Panc1 (cell line): Measurements from ENCODE around the gene MACROD2. TPM values are rescaled to one million over a fixed set of nuclear protein-coding genes. Genes with fewer than 3 reads are reported as not detected.

Experiments
- ATAC-seq: fragments of 200-7000 bp; cut with Tn5 transposase; 2 replicates; pipeline ENCODE4 v1.9.1; 2020; ENCODE audit warnings: mild to moderate bottlenecking, moderate library complexity
- BruUV-seq: library from RNA; stranded (reverse); fragments of 400-500 nt; replicated peaks from 2 replicates; lab custom pipeline; 2021; lab: Mats Ljungman, UMichigan
- CTCF ChIA-PET: fragments of 300-600 bp; sonication (Branson Sonifier 250); formaldehyde crosslinking; loops from one replicate; lab custom pipeline; 2022; ENCODE audit warnings: antibody characterized with exemption; lab: Charles Lee
- POLR2A ChIA-PET: fragments of 300-600 bp; sonication (Branson Sonifier 250); formaldehyde crosslinking; loops from one replicate; lab custom pipeline; 2022; ENCODE audit warnings: antibody characterized with exemption; lab: Charles Lee
- DNase-seq: peaks from one replicate; pipeline ENCODE4 v3.0.0-alpha.2; 2010; ENCODE audit warnings: low read depth, low spot score
- H3K27ac ChIP-seq: 2 replicates; pipeline ENCODE4 v1.5.1; 2011; ENCODE audit warnings: mild to moderate bottlenecking, low read length, inconsistent platforms
- H3K27me3 ChIP-seq: fragments of 200-500 bp; sonication (Bioruptor generic); 2 replicates; pipeline ENCODE4 v1.6.0; 2014; ENCODE audit warnings: low read length, inconsistent platforms; ENCODE audit not compliant: control insufficient read depth, insufficient read depth
- H3K36me3 ChIP-seq: fragments of 200-500 bp; sonication (Bioruptor generic); 2 replicates; pipeline ENCODE4 v1.5.1; 2014; ENCODE audit warnings: inconsistent platforms, mild to moderate bottlenecking, low read length, moderate library complexity; ENCODE audit not compliant: control insufficient read depth, insufficient read depth
- H3K4me1 ChIP-seq: 2 replicates; pipeline ENCODE4 v1.5.1; 2011; ENCODE audit warnings: inconsistent platforms, mild to moderate bottlenecking, low read length, moderate library complexity; ENCODE audit not compliant: control insufficient read depth, insufficient read depth
- H3K4me3 ChIP-seq, 2 experiments: 2 replicates each; pipeline ENCODE4 v1.5.1; 2011 to 2012; ENCODE audit warnings: low read depth in 2 of 2, low read length in 2 of 2, mild to moderate bottlenecking in 2 of 2, inconsistent platforms in 1 of 2, moderate library complexity in 1 of 2
- H3K9me3 ChIP-seq: fragments of 200-500 bp; sonication (Bioruptor generic); 2 replicates; pipeline ENCODE4 v1.5.1; 2014; ENCODE audit warnings: low read depth, mild to moderate bottlenecking, inconsistent platforms, low read length, moderate library complexity; ENCODE audit not compliant: control insufficient read depth, insufficient read depth
- CTCF ChIP-seq: fragments of 450-650 bp; IDR thresholded peaks from 2 replicates; pipeline ENCODE4 v1.5.1; 2017; ENCODE audit warnings: mild to moderate bottlenecking
- POLR2AphosphoS5 ChIP-seq: IDR thresholded peaks from 2 replicates; pipeline ENCODE4 v1.6.1; 2012; ENCODE audit warnings: mild to moderate bottlenecking, low read depth, low read length, moderate library complexity
- REST ChIP-seq, 2 experiments: IDR thresholded peaks; 2 replicates each; pipeline ENCODE4 v1.6.1; 2011 to 2012; ENCODE audit warnings: low read depth in 2 of 2, control low read depth in 1 of 2, low read length in 1 of 2, mild to moderate bottlenecking in 1 of 2, moderate library complexity in 1 of 2; ENCODE audit not compliant: insufficient read depth in 1 of 2
- SIN3A ChIP-seq: IDR thresholded peaks from 2 replicates; pipeline ENCODE4 v1.6.1; 2012; ENCODE audit warnings: low read depth, mild to moderate bottlenecking, low read length, moderate library complexity, borderline replicate concordance; ENCODE audit not compliant: insufficient read depth
- TCF7L2 ChIP-seq: IDR thresholded peaks from 2 replicates; pipeline ENCODE4 v1.6.1; 2011; ENCODE audit warnings: mild to moderate bottlenecking, low read depth, low read length, inconsistent platforms
- in situ Hi-C: cut with HindIII; loops from 2 replicates; pipeline ENCODE4 v1.10.0; 2016; ENCODE audit warnings: low sequenced_read_pairs, low pct_unique_long_range_greater_than_20kb
- intact Hi-C: fragments of 100-400 bp; cut with micrococcal nuclease; formaldehyde crosslinking; loops from one replicate; pipeline ENCODE4 v1.10.0; 2022; ENCODE audit not compliant: unreplicated experiment
- total RNA-seq: library from RNA; stranded (reverse); gene quantifications from one replicate; pipeline ENCODE4 v1.2.1, GENCODE V29; 2021; ENCODE audit not compliant: unreplicated experiment

MACROD2 gene
- total RNA-seq, 1 experiment from 2014 or later: 1.2 TPM

DNA sequence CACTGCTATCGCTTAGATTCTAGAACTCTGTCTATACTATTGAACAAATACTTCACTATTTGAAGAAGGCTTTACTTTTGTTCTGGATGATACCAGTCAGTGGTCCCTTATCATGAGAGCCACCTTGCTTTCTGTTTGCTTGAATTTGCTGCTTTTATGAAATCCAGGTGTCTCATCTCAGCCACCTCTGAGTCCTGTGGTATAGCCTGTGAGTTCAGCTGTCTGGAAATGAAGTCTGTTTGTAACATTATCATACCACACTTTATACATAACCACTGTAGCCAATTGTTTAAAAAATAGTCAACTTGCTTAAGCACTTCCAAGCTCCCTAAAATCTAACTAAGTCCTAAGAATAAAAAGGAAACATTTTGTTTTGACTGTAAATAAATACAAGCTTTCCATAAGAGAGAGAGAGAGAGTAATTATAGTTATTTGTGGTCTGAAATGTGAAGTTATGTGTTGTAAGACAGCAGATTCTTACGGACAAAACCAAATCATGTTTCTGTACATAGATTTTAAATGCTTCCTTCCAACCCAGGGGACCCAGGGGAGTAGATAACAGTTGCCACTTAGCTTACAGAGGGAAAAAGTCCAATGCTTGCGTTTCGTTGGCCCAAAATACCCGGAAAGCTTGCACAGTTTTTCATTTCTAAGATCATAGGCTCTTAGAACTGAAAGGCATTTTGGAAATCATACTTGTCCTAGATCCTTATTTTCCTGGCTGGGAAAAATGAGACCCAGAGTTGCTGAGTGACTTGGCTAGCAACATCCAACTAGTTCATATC is 1449.9 kb downstream of the MACROD2 start:
- no peak for ATAC-seq
- no peak for DNase-seq
- no peak overlapping the region for H3K4me3 ChIP-seq
- intact Hi-C loops (no loop called here), in situ Hi-C loops (no loop called here)
- ChIA-PET POLR2A (no interaction called here), CTCF (no interaction called here)
- no peaks in the 10 kb centered on the region for H3K27me3 ChIP-seq
- no peaks in the 10 kb centered on the region for H3K4me1 ChIP-seq
- TF ChIP-seq POLR2AphosphoS5 (no peak), REST (IDR thresholded peaks at IDR 0.05; ENCODE audit: insufficient read depth in 1 of 2, low read depth in 2 of 2, low read length in 1 of 2) (no peak), SIN3A (no peak), CTCF (no peak), TCF7L2 (no peak)
- H3K9me3 ChIP-seq: no peaks in the 10 kb centered on the region
- no peak overlapping the region for H3K27ac ChIP-seq
- no TSS peak for BruUV-seq
- H3K36me3 ChIP-seq: no peaks in the 10 kb centered on the region

DNA sequence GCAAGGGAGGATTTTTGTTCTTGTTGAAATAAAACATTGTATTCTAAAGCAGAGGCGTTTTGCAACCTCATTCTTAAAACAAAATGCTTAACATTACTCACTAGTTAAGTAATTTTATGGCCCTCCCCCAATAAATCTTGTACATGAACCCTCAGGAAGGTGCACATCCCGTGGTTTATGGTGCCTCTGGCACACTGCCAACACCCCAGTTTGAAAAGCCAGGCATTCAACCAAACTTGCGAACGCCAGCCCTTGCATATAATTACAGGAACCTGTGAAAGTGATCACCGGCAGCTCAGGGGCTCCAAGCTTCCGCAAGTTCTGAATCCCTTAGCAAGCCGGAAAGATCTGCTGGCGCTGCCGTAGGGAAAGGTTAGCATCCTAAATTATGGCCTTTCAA is 1451.1 kb downstream of the MACROD2 start:
- H3K36me3 ChIP-seq: no peaks in the 10 kb centered on the region
- BruUV-seq: no TSS peak
- H3K9me3 ChIP-seq: no peaks in the 10 kb centered on the region
- no peak for TF ChIP-seq SIN3A
- no peak for TF ChIP-seq CTCF
- no peak for TF ChIP-seq TCF7L2
- TF ChIP-seq REST (IDR thresholded peaks at IDR 0.05; ENCODE audit: insufficient read depth in 1 of 2, low read depth in 2 of 2, low read length in 1 of 2): no peak
- TF ChIP-seq POLR2AphosphoS5: no peak
- ATAC-seq: no peak
- intact Hi-C loops (no loop called here), in situ Hi-C loops (no loop called here)
- POLR2A ChIA-PET: no interaction called here
- H3K27me3 ChIP-seq: no peaks in the 10 kb centered on the region
- H3K27ac ChIP-seq: no peak overlapping the region
- H3K4me1 ChIP-seq: no peaks in the 10 kb centered on the region
- CTCF ChIA-PET: no interaction called here
- H3K4me3 ChIP-seq: no peak overlapping the region
- DNase-seq: no peak
